Keratinocyte (primary cell): ENCODE data around the gene PIH1D1. TPM values are rescaled to one million over a fixed set of nuclear protein-coding genes. Genes with fewer than 3 reads are reported as not detected.

ENCODE experiments used
- DNase-seq: peaks from one replicate; pipeline ENCODE4 v3.0.0-alpha.2; 2011; ENCODE audit warnings: low read depth, missing footprints, low spot score
- FAIRE-seq: peaks from 2 replicates; lab custom pipeline; 2011; peaks lifted over from hg19 to GRCh38; lab: Jason Lieb, UNC
- H2AFZ ChIP-seq: 2 replicates; pipeline ENCODE4 v1.6.0; 2012; ENCODE audit warnings: low read length, control low read depth, inconsistent platforms; ENCODE audit not compliant: control insufficient read depth
- H3K27ac ChIP-seq: 2 replicates; pipeline ENCODE4 v1.5.1; 2011; ENCODE audit warnings: low read length; ENCODE audit not compliant: control insufficient read depth, insufficient read depth
- H3K27me3 ChIP-seq: 3 replicates; pipeline ENCODE4 v1.6.0; 2011; ENCODE audit warnings: low read length; ENCODE audit not compliant: control insufficient read depth, insufficient read depth; ENCODE audit errors: extremely low read depth
- H3K36me3 ChIP-seq, 2 experiments: 2 replicates in 1 of 2; 3 replicates in 1 of 2; pipeline ENCODE4 v1.5.1; 2011; ENCODE audit warnings: low read length in 2 of 2, mild to moderate bottlenecking in 1 of 2; ENCODE audit not compliant: control insufficient read depth in 2 of 2, insufficient read depth in 2 of 2; ENCODE audit errors: extremely low read depth in 1 of 2
- H3K4me1 ChIP-seq: 3 replicates; pipeline ENCODE4 v1.5.1; 2011; ENCODE audit warnings: low read length; ENCODE audit not compliant: control insufficient read depth, insufficient read depth; ENCODE audit errors: extremely low read depth
- H3K4me2 ChIP-seq: 3 replicates; pipeline ENCODE4 v1.6.0; 2011; ENCODE audit warnings: low read depth, low read length; ENCODE audit not compliant: control insufficient read depth, insufficient read depth; ENCODE audit errors: extremely low read depth
- H3K4me3 ChIP-seq, 3 experiments: fragments of 200-600 bp in 1 of 3; sonication (generic) in 1 of 3; 2 replicates in 2 of 3; 3 replicates in 1 of 3; pipeline ENCODE4 v1.5.1; 2011 to 2016; ENCODE audit warnings: low read length in 3 of 3, mild to moderate bottlenecking in 3 of 3, control low read depth in 2 of 3, inconsistent platforms in 1 of 3, low read depth in 1 of 3, mixed read lengths in 1 of 3, mixed run types in 1 of 3, moderate library complexity in 1 of 3; ENCODE audit not compliant: control insufficient read depth in 2 of 3, insufficient read depth in 2 of 3; ENCODE audit errors: extremely low read depth in 1 of 3
- H3K79me2 ChIP-seq: 2 replicates; pipeline ENCODE4 v1.6.0; 2012; ENCODE audit warnings: low read length; ENCODE audit not compliant: control insufficient read depth, insufficient read depth
- H3K9ac ChIP-seq: 3 replicates; pipeline ENCODE4 v1.6.0; 2011; ENCODE audit warnings: low read length; ENCODE audit not compliant: control insufficient read depth, insufficient read depth; ENCODE audit errors: extremely low read depth
- H3K9me1 ChIP-seq: 3 replicates; pipeline ENCODE4 v1.6.0; 2011; ENCODE audit warnings: low read length; ENCODE audit not compliant: control insufficient read depth, insufficient read depth; ENCODE audit errors: extremely low read depth
- H3K9me3 ChIP-seq: 2 replicates; pipeline ENCODE4 v1.5.1; 2012; ENCODE audit warnings: low read depth, low read length; ENCODE audit not compliant: control insufficient read depth
- H4K20me1 ChIP-seq: 3 replicates; pipeline ENCODE4 v1.6.0; 2011; ENCODE audit warnings: low read length; ENCODE audit not compliant: control insufficient read depth, insufficient read depth; ENCODE audit errors: extremely low read depth
- CTCF ChIP-seq, 3 experiments: IDR thresholded peaks in 1 of 3; conservative IDR thresholded peaks in 1 of 3; optimal IDR thresholded peaks in 1 of 3; 2 replicates in 2 of 3; 3 replicates in 1 of 3; pipeline versions ENCODE3 to v1.5.1; 2011; ENCODE audit warnings: low read length in 3 of 3, mild to moderate bottlenecking in 3 of 3, moderate library complexity in 2 of 3, control low read depth in 1 of 3, inconsistent platforms in 1 of 3; ENCODE audit not compliant: insufficient read depth in 2 of 3; ENCODE audit errors: extremely low read depth in 1 of 3
- EZH2 ChIP-seq: IDR thresholded peaks from one replicate; pipeline ENCODE4 v1.6.1; 2012; ENCODE audit warnings: inconsistent platforms, mild to moderate bottlenecking, low read length, moderate library complexity
- dilution Hi-C: fragments of 300-500 bp; cut with MboI; formaldehyde crosslinking; loops from one replicate; pipeline ENCODE4 v1.7.0; 2020; ENCODE audit warnings: low sequenced_read_pairs; ENCODE audit not compliant: extremely low pct_ligation_motif_present
- polyA plus RNA-seq, 5 experiments: library from polyadenylated mRNA; depleted of rRNA in 3 of 5; stranded (reverse) in 3 of 5; stranded (forward) in 1 of 5; unstranded in 1 of 5; fragments of >200 nt; gene quantifications; 1 replicate in 1 of 5; 2 replicates in 3 of 5; 3 replicates in 1 of 5; pipeline versions ENCODE4 v1.2.1 to v1.2.3, GENCODE V29; 2011 to 2012; ENCODE audit warnings: missing spikeins in 2 of 5, low read depth in 1 of 5, low replicate concordance in 1 of 5

Gene PIH1D1
- polyA plus RNA-seq, 1 donor (not counting 4 experiments of a cell fraction or from before 2014, with no cell fraction given): 37.8 TPM

DNA sequence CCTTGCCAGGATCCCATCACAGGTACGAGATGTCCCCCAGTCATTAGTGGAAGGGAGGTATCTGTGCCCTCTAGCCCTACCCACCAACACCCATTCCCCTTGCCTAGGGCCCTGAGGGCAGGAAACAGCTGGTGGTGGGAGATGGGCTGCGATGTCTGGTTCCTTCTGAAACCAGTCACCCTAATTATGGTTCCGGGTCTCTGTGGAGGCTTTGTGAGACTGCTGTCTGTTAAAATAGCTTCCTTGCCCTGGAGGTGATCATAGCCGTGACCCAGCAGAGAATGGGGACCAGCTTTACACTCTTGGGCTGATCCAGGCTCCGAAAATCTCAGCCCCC, 6.9 kb upstream of the PIH1D1 start:
- H3K79me2 ChIP-seq: peaks cover 8% of the 10 kb centered on the region
- no peak overlapping the region for H2AFZ ChIP-seq
- peaks cover 9% of the 10 kb centered on the region for H3K4me1 ChIP-seq
- no peak overlapping the region for H3K9ac ChIP-seq
- TF ChIP-seq EZH2: no peak
- no peak for TF ChIP-seq CTCF (optimal IDR thresholded peaks at IDR 0.05 in 1 of 3, IDR thresholded peaks at IDR 0.05 in 1 of 3, conservative IDR thresholded peaks at IDR 0.05 in 1 of 3; ENCODE audit: extremely low read depth in 1 of 3, insufficient read depth in 2 of 3, low read length in 3 of 3)
- no peak for DNase-seq
- no peaks in the 10 kb centered on the region for H3K9me3 ChIP-seq
- H3K9me1 ChIP-seq: no peaks in the 10 kb centered on the region
- no peaks in the 10 kb centered on the region for H3K27me3 ChIP-seq
- H3K36me3 ChIP-seq: peaks cover 4 to 5% of the 10 kb centered on the region in 2 experiments
- no peak overlapping the region for H3K4me3 ChIP-seq
- FAIRE-seq: no peak
- no peak overlapping the region for H3K4me2 ChIP-seq
- H3K27ac ChIP-seq: no peak overlapping the region
- dilution Hi-C loops: no loop called here
- no peaks in the 10 kb centered on the region for H4K20me1 ChIP-seq

DNA sequence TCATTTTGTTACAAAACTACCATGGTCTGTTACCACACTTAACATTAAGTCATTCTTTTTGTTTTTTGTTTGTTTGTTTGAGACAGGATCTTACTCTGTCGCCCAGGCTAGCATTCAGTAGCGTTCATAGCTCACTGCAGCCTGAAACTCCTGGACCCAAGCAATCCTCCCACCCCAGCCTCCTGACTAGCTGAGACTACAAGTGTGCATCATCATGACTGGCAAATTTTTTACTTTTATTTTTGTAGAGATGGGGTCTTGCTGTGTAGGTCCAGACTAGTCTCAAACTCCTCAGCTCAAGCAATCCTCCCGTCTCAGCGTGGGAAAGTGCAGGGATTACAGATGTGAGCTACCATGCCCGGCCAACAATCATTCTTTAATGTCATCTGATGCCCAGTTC, 4.7 kb upstream of the PIH1D1 start:
- Histone ChIP-seq H3K36me3 (peaks cover 4 to 5% of the 10 kb centered on the region in 2 experiments), H3K4me2 (no peak overlapping the region), H3K4me3 (no peak overlapping the region), H3K79me2 (peaks cover 11% of the 10 kb centered on the region), H3K9me3 (no peaks in the 10 kb centered on the region), H4K20me1 (no peaks in the 10 kb centered on the region), H3K9me1 (no peaks in the 10 kb centered on the region), H3K27ac (no peak overlapping the region), H3K4me1 (peaks cover 9% of the 10 kb centered on the region), H3K9ac (no peak overlapping the region), H2AFZ (no peak overlapping the region), H3K27me3 (no peaks in the 10 kb centered on the region)
- TF ChIP-seq EZH2 (no peak), CTCF (optimal IDR thresholded peaks at IDR 0.05 in 1 of 3, IDR thresholded peaks at IDR 0.05 in 1 of 3, conservative IDR thresholded peaks at IDR 0.05 in 1 of 3; ENCODE audit: extremely low read depth in 1 of 3, insufficient read depth in 2 of 3, low read length in 3 of 3) (no peak)
- FAIRE-seq: no peak
- dilution Hi-C loops: no loop called here
- no peak for DNase-seq
